ENCODE data around the gene RXRA. TPM values are rescaled to one million over a fixed set of nuclear protein-coding genes. Genes with fewer than 3 reads are reported as not detected.

Gene RXRA
- total and polyA plus RNA-seq, 2 of the 13 experiments (the other 11 are each of a cell fraction or from before 2014, with no cell fraction given), result 18.9 to 29.2 TPM

GRCh38 chr9:134375011-134375390 is 48.7 kb downstream of the RXRA start (continued):
- TF ChIP-seq ZNF687 (CRISPR knock-in tag; IDR thresholded peaks at IDR 0.05) (peak; percentile 63), HDAC1 (CRISPR knock-in tag; IDR thresholded peaks at IDR 0.05) (peak; percentile 21; the same call in 1 of the 2 replicates), ZBTB40 (IDR thresholded peaks at IDR 0.05) (no peak), ZBTB40 (CRISPR knock-in tag; IDR thresholded peaks at IDR 0.05) (no peak), ZBTB38 (CRISPR knock-in tag; IDR thresholded peaks at IDR 0.05) (peak; percentile 34; the same call in 1 of the 2 replicates)
